ENCODE results near the gene GPSM3.
"Not testable (repeated sequence)": the region's sequence is repeated elsewhere in the genome, so short reads cannot be mapped to it uniquely, and the experiment has no call there.

Gene GPSM3

DNA sequence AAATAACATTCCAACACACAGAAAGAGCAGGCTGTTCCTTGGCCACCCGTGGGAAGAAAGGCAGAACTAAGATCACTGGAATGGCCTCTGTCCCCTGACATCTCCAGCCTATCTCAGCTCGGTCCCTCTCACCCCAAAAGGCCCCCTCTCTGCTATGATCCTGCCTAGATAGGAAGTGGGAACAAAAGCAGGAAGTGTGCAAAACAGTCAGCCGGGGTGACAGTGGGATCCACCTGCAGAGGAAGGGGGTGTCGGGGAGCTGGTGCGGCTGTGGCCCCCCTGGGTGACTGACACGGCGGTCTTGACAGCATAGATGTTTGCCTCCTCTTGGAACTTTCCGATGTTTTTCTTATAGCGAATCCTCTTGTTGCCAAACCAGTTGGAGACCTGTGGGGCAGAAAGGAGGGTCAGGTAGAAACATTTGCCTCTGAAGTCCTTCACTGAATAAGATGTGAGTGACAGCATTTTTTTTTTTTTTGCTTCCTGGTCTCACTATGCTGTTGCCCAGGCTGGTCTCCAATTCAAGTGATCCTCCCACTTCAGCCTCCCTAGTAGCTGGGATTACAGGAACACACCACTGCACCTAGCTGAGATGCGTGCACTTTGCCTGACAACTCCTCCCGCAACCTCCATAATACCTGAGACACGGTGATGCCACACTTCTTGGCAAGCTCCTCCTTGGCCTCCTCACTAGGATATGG, 5.3 kb downstream of the GPSM3 start:
- DNase-seq: no peak

DNA sequence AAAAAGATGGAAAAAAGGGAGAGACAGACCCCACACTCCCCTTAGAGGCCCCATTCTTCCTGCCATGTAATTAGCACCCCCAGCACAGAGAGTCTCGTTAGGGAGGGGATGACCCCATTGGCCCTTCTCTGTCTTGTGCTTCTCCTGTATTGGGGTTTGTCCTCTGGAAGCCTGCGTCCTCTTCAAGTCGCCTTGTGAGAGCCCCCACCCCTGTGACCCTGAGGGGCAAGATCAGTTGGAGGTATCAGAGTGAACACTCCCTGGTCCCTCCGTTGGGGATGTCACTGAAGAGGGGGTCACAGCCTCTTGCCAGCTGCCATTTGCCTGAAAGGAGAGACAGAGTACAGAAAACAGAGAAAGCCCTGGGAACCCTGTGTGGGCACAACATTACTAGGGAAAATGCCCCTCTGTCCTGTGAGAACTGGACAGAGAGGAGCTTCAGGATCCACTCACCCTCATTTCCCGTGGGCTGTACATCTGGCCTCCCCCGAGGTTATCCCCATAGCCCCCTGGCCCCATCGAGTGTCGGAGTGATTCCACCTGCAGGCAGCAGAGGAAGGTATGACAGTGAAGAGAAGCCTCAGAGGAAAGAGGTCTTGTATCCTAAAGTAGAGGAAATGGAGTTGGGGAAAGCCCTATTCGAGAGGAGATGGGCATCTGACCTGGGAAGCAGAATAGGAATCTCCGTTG, 6.1 kb downstream of the GPSM3 start:
- not testable (repeated sequence) for DNase-seq

DNA sequence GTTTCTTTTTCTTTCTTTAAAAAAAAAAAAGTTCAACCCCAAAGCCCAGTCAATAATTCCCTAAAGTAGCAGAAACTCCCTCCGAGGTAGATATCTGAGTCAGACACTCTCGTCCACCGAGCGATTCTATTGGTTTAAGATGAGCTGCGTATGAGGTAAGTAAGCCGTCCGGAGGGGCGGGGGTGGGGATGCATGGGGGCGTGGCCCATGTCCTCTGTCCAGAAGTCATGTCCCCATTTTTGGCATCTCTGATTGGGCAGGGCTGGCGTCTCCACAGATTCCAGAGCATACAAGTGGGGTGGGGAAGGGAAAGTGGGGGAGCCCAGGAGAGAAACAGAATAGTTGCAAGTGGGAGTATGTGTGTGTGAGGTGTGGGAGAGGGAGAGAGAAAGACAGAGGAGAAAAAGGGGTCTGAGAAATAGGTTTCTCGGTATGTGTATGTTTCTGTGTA, 6.7 kb downstream of the GPSM3 start:
- peak; percentile 90 for DNase-seq

DNA sequence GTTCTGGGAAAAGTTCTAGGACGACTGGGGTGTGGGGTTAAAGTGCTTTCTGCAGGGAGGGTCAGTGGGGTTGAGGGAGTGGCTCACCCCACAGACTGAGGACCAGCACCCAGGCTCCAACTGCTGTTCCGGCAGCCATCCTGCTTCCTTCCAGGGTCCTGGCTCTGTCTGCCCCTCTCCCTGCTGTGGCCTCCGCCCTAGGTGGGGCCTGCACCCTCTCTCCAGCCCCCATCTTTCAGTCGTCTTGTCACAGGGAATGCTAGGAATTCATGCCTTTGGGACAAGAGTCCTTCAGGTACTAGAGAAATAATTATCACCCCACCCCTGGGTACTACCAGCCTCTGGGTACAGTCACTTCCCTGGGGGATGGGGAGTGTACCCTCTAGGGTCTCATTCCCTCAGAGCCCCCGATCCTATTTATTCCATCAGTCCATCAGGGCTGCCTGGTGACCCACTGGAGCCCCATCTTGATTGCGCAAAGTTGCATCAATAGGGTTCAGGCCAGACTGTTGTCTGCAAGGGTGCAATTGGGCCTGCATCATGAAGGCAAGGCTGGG, 8.3 kb downstream of the GPSM3 start, which contains the start of gene AGER:
TSS of gene AGER (minus strand) at position 170 of the 557 bp plus-strand sequence. CDS start at position 139, 31 bp downstream.
- no peak for DNase-seq

DNA sequence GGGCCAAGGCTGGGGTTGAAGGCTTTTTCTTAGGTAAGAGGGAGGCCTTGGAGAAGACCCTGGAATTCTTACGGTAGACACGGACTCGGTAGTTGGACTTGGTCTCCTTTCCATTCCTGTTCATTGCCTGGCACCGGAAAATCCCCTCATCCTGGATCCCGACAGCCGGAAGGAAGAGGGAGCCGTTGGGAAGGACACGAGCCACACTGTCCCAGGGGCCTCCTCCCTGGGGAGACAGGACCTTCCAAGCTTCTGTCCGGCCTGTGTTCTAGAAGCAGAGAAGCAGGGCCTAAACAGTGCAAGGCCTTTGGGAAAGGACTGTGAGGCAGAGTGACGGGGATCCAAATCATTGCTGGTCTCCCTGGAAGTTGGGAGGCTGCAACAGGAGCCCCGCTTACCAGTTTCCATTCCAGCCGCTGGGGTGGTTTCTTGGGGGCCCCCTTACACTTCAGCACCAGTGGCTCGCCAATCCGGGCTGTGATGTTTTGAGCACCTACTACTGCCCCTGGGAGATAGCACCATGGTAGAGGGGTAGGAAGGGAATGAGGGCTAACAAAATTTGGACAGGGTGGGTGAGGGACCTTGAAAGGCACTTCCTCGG, 8.9 kb downstream of the GPSM3 start:
- DNase-seq: no peak

DNA sequence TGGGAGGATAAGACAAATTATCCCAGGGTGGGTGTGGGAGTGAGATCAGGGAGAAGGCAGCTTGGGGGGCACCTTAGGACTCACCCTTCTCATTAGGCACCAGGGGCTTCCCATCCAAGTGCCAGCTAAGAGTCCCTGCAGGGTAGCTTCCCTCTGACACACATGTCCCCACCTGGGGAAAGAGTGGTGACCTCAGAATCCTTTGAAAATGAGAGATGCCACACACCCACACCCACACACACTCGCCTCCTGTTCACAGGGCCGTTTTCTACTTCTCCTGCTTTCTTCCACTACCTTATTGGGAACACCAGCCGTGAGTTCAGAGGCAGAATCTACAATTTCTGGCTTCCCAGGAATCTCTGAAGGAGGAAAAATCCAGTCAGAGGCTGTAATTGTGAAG, 9.4 kb downstream of the GPSM3 start:
- DNase-seq: no peak

DNA sequence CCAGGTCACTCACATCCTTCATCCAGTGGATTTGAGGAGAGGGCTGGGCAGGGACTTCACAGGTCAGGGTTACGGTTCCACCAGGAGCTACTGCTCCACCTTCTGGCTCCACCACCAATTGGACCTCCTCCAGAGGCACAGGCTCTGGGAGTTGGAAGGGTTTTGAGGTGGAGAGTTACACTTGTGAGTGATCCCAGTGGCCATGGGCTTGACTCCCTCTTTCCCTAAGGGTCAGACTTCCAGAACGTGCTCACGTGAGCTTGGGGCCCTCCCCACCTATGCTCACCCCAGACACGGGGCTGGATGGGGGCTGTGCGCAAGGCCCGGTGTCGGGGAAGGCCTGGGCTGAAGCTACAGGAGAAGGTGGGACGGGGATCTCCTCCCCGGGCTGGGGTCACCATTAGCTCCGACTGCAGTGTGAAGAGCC, 9.9 kb downstream of the GPSM3 start:
- no peak for DNase-seq

DNA sequence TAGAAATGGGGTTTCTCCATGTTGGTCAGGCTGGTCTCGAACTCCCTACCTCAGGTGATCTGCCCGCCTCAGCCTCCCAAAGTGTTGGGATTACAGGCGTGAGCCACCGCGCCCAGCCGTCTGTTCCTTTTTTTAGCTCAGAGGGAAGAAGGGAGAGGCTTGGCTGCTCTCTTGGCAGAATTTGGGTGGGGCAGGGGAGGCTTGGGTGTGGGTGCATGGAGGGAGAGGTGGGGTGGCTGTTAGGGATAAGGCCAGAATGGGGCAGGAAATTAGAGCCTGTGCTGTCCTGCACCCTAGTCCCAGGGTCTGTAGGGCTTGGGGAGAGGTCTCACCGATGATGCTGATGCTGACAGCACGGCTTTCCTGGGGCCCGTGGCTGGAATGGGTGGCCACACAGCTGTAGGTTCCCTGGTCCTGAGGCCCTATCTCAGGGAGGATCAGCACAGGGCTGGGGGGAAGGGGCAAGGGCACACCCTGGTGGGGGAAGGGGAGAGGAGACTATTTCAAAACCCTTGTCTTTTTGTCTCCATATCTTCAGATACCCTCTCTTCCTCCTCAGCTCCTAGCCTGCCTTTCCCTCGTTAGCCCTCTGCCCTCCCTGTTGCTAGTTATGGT, 10.4 kb downstream of the GPSM3 start:
- no peak for DNase-seq

DNA sequence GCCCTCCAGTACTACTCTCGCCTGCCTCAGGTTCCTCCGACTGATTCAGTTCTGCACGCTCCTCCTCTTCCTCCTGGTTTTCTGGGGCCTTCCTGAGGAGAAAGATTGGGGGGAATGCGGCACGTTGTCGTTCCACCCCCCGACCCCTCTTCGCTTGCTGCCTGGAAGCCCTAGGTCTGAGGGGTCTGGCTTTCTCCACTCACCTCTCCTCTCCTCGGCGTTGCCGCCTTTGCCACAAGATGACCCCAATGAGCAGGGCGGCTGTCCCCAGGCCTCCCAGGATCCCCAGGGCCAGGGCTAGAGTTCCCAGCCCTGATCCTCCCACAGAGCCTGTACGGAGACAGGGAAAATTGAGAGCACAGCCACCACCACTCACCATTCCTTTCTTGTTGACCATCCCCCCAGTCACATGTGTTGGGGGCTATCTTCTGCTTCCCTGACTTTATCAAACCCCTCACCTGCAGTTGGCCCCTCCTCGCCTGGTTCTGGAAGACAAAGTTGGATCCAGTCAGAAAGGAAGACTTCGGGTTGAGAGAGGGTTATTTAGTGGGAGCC, 11.2 kb downstream of the GPSM3 start:
- DNase-seq: no peak

DNA sequence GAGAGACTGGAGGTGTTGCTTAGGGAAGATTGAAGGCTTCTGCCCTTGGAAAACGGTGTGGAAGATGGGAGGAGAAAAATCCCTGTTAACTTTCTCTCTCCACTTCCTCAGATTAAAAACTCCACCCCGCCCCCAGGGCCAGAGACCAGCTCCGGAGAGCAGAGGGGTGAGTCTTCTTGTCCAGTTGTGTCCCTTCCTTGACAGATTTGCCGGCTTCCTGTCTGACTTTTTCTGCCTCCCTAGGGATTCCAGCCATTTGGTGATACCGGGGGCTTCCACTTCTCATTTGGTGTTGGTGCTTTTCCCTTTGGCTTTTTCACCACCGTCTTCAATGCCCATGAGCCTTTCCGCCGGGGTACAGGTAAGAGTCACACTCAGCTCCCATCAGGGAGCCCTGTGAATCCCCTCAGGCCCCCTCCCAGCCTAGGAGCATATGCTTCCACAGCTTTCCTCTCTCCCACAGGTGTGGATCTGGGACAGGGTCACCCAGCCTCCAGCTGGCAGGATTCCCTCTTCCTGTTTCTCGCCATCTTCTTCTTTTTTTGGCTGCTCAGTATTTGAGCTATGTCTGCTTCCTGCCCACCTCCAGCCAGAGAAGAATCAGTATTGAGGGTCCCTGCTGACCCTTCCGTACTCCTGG, 12.6 kb downstream of the GPSM3 start:
- DNase-seq: no peak

DNA sequence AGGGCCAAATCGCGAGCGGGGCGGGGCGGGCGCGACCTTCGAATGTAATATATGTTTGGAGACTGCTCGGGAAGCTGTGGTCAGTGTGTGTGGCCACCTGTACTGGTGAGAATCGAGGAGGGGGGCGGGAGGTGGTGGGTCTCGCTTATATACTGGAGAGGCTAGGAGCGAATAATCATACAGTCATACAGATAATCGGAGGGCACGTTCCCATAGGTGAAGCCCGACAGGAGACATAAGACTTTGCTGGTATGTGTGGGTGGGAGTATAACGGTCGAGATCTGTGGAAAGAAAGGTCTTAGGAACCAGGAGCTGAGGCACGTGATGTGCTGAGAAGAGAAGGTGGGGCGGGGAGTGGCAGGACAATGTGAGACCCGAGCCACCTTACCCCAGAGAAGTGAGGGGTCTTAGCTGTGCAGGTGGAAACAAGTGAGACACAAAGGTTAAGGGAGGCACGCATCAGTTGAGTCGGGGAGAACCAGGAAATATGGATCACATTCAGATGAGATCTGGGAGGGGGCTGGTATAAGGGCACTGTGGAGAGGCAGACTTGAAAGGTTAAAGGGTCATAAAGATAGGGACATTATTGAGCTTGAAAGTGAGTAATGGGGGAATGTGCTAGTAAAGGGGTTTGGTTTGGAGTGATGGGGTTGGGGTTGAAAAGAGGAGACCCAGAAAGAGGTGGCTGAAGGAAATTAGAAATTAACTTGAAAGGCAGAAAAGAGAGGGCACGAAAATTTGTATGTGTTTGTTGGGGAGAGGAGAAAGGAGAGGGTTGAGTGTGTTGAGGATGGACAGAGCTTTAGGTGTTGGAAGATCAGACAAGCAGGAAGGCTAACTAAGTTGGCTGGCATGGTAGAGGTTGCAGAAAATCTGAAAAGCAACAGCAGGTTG, 13.6 kb downstream of the GPSM3 start:
- DNase-seq: no peak

DNA sequence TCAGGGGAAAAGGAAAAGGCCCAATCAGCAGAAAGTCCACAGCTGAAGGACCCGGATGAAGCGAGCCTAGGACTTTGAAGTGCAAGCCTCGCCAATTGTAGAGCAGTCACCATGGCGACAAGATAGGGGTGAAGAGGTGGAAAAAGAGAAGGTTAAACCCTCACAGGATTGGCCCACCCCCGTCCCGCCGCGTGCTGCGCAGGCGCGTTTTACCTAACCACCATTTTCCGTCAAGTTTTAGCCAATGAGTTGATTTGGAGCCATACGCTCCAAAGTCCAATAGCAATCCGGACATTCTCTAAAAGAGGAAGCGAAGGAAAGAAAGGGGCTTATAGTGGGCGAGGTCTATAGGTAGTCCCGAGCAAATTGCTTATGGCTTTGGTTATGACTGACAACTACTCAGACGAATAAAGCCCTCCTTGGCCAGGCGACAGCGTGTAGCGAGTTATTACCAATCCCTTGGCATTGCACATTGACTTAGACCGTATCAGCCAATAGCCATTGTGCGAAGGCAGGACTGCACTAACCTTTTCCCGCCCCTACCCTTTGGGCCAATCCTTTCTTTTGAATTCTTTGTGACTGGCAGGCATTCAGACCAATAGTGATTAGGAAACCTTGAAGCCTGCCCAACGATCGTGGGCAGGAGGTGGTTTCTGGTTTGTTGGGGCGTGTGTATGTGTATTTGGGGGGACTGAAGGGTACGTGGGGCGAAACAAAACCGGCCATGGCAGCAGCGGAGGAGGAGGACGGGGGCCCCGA, 14.5 kb downstream of the GPSM3 start, which contains the start of gene RNF5:
TSS of gene RNF5 (plus strand) at position 618 of the 759 bp plus-strand sequence. CDS start at position 725, 107 bp downstream.
- DNase-seq: peak; percentile 100

DNA sequence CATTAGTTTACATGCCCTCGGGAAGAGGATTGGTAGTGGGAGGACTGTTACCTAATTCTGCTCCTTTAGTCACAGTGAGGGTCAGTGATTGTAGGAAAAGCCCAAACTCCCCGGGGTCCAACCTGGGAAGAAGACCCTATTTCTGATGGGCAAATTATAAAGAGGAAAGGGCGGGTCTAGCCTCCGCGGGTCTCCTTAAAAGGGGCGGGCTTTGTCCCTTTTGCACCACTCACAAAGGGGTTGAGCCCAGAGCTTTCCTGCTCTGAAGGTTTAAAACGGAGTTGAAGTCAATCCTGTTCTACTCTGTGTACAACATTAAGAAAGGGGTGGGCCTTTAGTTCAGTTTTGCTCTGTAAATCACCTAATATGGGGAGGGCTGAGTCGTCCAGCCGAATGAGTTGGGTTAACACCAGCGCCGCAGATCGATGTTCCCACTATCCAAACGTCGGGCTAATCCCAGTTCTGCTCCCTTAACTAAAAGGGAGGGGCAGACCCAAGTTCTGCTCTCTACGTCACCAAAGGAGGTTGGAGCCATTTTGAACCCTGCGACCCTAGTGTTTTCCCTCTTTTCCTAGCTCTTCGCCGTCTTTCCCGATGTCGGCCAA, 15.2 kb downstream of the GPSM3 start:
- no peak for DNase-seq

DNA sequence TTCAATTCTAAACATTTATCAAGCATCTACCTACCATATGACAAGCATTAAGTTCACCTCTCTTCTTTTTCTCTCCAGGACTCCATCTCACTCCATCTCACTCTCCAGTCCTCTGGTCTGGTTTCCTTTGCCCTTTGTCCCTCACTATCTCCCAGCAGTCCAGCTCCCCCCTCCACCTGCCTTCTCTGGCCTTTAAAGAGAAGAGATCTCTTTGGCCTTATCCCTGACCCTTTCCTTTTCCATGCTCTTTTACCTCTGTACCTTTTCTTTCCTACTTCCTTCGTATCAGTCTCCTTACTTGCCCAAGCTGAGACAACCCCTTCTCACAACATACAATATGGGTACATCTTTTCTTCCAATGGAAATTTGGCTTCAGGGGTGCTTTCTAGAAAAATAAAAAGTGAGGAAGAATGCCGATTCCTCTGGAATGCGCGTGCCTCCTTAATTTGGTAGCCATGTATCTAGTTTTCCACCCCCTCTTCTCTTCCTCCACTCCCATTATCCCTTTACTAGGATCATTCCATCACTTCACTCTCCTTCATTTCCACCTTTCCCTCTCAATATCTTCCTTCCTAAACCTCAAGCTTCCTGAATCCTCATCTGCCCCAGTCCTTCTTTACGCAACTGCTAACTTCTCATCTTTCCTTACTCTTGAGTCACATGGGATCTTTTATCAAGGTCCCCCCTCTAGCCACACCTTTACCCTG, 15.8 kb downstream of the GPSM3 start:
- no peak for DNase-seq

DNA sequence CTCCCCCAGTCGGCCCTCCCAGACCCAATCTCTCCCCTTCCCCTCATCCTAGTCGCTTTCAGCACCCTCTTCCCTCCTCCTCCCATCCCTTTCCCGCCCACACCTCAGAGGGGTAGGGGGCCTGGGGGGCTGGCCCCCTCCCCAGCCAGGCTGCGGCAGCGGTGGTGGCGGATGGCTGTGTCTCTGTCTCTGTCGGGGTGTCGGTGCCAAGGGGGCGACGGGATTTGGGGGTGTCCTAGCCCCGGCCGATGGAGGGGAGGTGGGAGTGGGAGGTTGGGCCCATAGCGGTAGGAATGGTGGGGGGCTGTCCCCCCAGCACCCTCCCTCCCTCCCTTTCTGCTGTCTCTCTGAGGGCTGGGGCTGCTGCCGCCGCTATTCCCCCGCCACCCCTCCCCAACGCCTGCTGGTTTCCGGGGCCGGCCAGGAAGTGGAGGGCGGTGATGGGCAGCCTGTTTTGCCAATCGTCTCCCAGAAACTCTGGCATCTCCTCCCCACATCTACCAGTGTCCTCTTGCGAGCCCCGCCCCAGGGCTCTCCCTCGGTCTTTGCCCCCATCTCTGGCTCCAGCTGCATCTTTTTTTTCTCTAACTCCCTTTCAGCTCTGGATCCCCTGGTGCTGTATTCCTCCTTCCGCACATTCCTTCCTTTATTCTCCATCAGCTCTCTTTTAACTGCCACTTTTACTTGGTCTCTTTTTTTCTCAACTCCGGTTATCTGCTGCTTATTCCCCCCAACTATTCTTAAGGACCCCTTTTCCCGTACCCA, 16.6 kb downstream of the GPSM3 start, which contains the start of gene AGPAT1:
TSS of gene AGPAT1 (minus strand) at position 374 of the 765 bp plus-strand sequence. CDS start 4,588 bp downstream, outside the sequence.
- peak; percentile 98 for DNase-seq

DNA sequence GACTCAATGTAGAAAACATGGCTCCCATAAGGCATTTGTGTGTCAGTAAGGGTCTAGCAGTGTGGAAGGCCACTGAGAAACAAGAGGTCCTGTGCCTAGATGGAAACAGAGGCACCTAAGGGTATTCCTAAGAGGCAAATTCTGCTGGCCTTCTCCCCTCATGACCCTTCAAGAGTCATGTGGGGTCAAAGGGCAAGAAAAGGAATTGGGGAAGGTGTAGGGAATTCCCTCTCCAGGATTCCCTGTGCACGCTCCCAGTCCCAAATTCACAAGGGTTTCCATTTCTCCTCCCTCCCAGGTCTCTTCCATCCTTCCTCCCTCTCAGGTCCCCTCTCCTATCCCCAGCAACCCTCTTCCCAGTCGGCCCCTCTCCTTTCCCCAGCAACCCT, 17.1 kb downstream of the GPSM3 start:
- DNase-seq: no peak

DNA sequence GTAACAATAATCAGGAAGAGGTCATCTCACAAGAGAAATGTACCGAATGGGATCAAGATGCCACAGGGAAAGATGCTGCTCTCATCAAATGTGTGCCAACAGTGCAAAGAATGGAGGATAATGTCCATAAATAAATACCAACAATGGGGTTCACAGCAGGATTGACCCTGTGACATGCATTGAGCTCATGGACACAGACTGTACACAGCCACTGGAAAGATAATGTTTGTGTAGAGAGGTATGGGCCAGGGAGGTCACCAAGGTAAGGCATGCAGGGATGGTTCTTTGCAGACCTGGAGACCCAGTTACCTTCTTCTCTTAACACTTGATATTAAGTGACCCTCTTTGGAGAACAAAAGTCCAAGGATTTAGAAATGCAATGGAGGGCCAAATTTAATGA, 18.0 kb downstream of the GPSM3 start:
- DNase-seq: no peak
